GM12878 (cell line): Measurements from ENCODE around the gene EVPLL.
"Not testable (repeated sequence)": the region's sequence is repeated elsewhere in the genome, so short reads cannot be mapped to it uniquely, and the experiment has no call there.

ENCODE experiments used
- MXI1 ChIP-seq: fragments of 150-350 bp; IDR thresholded peaks from 2 replicates; pipeline ENCODE4 v1.6.1; 2011; ENCODE audit warnings: low read depth, mild to moderate bottlenecking, inconsistent platforms, low read length, improper control_type of control experiment
- STAT1 ChIP-seq: fragments of 450-650 bp; conservative IDR thresholded peaks from 2 replicates; pipeline ENCODE4 v1.6.1; 2014; ENCODE audit warnings: antibody characterized with exemption, mild to moderate bottlenecking

DNA sequence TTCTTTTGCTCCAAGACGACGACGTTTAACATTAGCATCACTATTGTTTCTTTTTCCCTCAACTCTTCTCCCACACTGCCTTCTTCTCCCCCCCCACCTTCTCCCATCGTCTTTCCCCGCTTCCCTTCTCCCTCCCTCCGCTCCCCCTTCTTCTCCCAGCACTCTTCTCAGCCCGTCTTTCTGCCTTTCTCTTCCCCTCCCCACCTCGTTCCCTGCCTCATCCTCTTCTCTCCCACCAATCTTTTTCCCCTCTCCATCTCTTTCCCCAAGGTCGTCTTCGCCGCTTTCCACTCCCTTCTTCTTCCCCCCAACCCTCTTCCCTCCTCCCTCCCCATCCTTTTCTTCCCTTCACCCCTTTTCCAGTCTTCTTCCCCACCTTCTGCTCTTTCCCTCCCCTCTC lies 33.2 kb downstream of the EVPLL start:
- TF ChIP-seq STAT1, MXI1: not testable (repeated sequence)
